Measurements from ENCODE around the gene RHOXF2.
A peak's percentile ranks its signal among the peaks of the same experiment; 100 is the strongest.

RHOXF2 gene

GRCh38 chrX:120205816-120206753, 47.7 kb downstream of the RHOXF2 start:
- DNase-seq: no peak

- no peak for DNase-seq
Observed at GRCh38 chrX:120207009-120207605, 48.7 kb downstream of the RHOXF2 start.

GRCh38 chrX:120213438-120214265, 55.2 kb downstream of the RHOXF2 start:
- DNase-seq: peak; percentile 75

All from activated effector memory CD4-positive, alpha-beta T cell treated with anti-CD3 and anti-CD28 coated beads, Interleukin-2, amount 50 U/mL, for 16 hours (primary cell).